Karpas-422 (cell line): ENCODE results near the gene ADCY9. TPM values are rescaled to one million over a fixed set of nuclear protein-coding genes. Genes with fewer than 3 reads are reported as not detected.

Experiments
- DNase-seq: peaks from one replicate; pipeline ENCODE4 v3.0.0-alpha.2; 2015
- H2AFZ ChIP-seq: fragments of 200-600 bp; sonication (generic); 2 replicates; pipeline ENCODE4 v1.6.1; 2014; ENCODE audit warnings: antibody characterized with exemption, low read length, mixed read lengths
- H3K27ac ChIP-seq: fragments of 200-600 bp; sonication (generic); 2 replicates; pipeline ENCODE4 v1.5.1; 2014; ENCODE audit warnings: mild to moderate bottlenecking, low read length, moderate library complexity
- H3K27me3 ChIP-seq: fragments of 200-600 bp; sonication (generic); 2 replicates; pipeline ENCODE4 v1.6.1; 2014; ENCODE audit warnings: low read length, mixed read lengths
- H3K36me3 ChIP-seq: fragments of 200-600 bp; sonication (generic); 2 replicates; pipeline ENCODE4 v1.6.1; 2014; ENCODE audit warnings: low read length, mixed read lengths; ENCODE audit not compliant: insufficient read depth
- H3K4me1 ChIP-seq: fragments of 200-600 bp; sonication (generic); 2 replicates; pipeline ENCODE4 v1.6.1; 2014; ENCODE audit warnings: mild to moderate bottlenecking, low read length, mixed read lengths
- H3K4me2 ChIP-seq: fragments of 200-600 bp; sonication (generic); 2 replicates; pipeline ENCODE4 v1.6.1; 2014; ENCODE audit warnings: low read length, low read depth, mild to moderate bottlenecking; ENCODE audit not compliant: poor library complexity, severe bottlenecking
- H3K4me3 ChIP-seq: fragments of 200-600 bp; sonication (generic); 2 replicates; pipeline ENCODE4 v1.5.1; 2014; ENCODE audit warnings: mild to moderate bottlenecking, antibody characterized with exemption, low read length, mixed read lengths
- H3K79me2 ChIP-seq: fragments of 200-600 bp; sonication (generic); 2 replicates; pipeline ENCODE4 v1.6.1; 2014; ENCODE audit warnings: mild to moderate bottlenecking, low read length, mixed read lengths
- H3K9ac ChIP-seq: fragments of 200-600 bp; sonication (generic); 2 replicates; pipeline ENCODE4 v1.6.0; 2014; ENCODE audit warnings: low read length
- H3K9me2 ChIP-seq: fragments of 200-600 bp; sonication (generic), shearing (Covaris generic); replicated peaks from 2 replicates; pipeline ENCODE4 v1.6.0; 2014; ENCODE audit warnings: mild to moderate bottlenecking, low read length, moderate library complexity; ENCODE audit not compliant: insufficient read depth
- H3K9me3 ChIP-seq: fragments of 300-700, 200-600 bp; sonication (generic); 2 replicates; pipeline ENCODE4 v1.6.1; 2014; ENCODE audit warnings: low read length, mixed read lengths
- H4K20me1 ChIP-seq: fragments of 200-600 bp; sonication (generic); 2 replicates; pipeline ENCODE4 v1.6.1; 2014; ENCODE audit warnings: mild to moderate bottlenecking, antibody characterized with exemption, low read length, low read depth; ENCODE audit not compliant: insufficient read depth
- small RNA-seq: library from RNA; depleted of rRNA; stranded (forward); fragments of <200 nt; gene quantifications from one replicate; pipeline ENCODE3, GENCODE V24; 2014
- total RNA-seq: library from RNA; depleted of rRNA; stranded (reverse); fragments of >200 nt; shearing (Covaris generic); gene quantifications from 2 replicates; pipeline ENCODE4 v1.2.3, GENCODE V29; 2014; ENCODE audit warnings: low replicate concordance; rRNA removed

The ADCY9 gene
- total RNA-seq, 1 experiment from 2014 or later: 0.11 TPM

DNA sequence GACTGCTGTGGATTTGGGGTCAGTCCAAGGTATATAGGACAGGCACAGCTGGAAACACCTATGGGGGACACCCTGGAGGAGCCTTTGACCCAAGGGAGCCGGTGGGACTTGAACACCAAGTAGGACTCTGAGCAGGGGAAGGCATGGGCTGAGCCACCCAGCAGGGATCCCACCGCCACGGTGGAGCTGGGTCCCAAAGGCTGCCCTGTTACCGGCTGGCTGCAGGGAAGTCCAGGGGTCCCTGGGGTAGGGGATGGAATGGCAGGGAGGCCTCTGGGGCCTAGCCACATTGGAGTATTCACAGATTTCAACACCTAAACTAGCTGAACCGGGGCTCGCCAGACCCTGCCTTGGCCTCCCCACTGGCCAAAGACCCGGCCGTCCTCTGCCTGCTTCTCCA lies 196.0 kb downstream of the ADCY9 start:
- H3K27me3 ChIP-seq: no peaks in the 10 kb centered on the region
- no peaks in the 10 kb centered on the region for H3K9me2 ChIP-seq

DNA sequence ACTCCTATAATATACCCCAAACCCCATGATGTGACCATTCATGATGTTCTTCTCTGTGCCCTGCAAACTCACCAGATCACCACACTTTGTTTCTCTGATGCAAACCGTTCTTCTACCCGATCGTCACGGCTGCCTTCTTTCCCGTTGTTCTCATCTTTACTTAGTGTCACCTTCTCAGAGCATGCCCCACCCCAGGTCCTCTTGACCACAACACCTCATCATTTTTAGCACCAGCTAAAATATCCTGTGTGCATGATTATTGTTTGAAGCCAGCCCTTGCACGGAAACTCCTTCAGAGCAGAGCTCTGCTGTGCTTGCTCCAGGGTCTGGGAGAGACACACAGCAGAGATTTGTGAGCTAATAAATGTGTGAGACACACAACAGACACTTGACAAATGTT lies 196.8 kb downstream of the ADCY9 start:
- no peaks in the 10 kb centered on the region for H3K9me2 ChIP-seq
- no peak overlapping the region for H3K27ac ChIP-seq
- H3K4me2 ChIP-seq: no peak overlapping the region
- H3K4me1 ChIP-seq: no peaks in the 10 kb centered on the region
- no peaks in the 10 kb centered on the region for H3K9me3 ChIP-seq
- H3K36me3 ChIP-seq: no peaks in the 10 kb centered on the region
- H3K27me3 ChIP-seq: no peaks in the 10 kb centered on the region
- H3K79me2 ChIP-seq: no peaks in the 10 kb centered on the region
- no peak for DNase-seq
- H4K20me1 ChIP-seq: no peaks in the 10 kb centered on the region
- no peak overlapping the region for H3K4me3 ChIP-seq
- H2AFZ ChIP-seq: no peak overlapping the region
- H3K9ac ChIP-seq: no peak overlapping the region

More for the DNA sequence above, 196.0 kb downstream of the ADCY9 start:
- Histone ChIP-seq H3K79me2 (no peaks in the 10 kb centered on the region), H3K4me1 (no peaks in the 10 kb centered on the region), H4K20me1 (no peaks in the 10 kb centered on the region), H3K9me3 (no peaks in the 10 kb centered on the region), H3K36me3 (no peaks in the 10 kb centered on the region), H2AFZ (no peak overlapping the region), H3K4me2 (no peak overlapping the region), H3K4me3 (no peak overlapping the region), H3K9ac (no peak overlapping the region), H3K27ac (no peak overlapping the region)
- DNase-seq: no peak

DNA sequence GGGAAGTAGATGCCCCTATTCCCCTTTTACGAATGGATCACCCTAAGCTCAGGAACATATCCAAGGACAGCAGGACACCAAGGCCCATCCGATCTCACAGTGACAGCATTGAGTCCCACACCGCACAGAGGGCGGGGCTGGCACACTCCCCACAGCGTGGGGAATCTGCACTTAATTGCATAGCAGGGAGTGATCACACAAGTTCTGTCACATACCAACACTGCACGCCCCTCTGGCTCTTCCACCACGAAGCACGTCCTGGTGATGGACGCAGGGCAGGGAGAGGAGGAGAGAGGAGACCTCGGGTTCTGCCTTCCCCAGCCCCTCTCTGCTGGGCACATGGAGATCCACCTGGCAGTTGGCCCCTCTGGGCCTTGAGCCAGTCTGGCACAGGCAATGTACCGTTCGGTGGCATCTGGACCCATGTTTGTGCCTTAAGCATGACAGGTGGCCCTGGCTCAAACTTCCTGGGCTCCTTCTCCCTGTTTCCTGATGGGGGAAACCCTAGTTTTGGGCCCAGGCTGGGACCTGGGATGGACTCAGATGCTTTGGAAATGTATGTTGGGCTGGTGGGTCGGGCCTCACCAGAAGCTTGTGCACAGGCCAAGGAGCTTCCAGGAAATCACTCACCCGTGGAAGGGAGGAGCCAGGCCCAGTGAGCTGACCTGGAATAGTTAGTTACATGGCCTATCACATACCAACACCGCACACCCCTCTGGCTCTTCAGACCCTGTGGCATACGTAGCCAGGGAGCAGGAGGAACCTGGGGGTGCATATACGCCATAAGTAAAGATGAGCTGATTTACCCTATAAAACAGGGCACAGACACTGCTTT lies 200.6 kb downstream of the ADCY9 start:
- Histone ChIP-seq H3K36me3 (no peaks in the 10 kb centered on the region), H3K9me3 (no peaks in the 10 kb centered on the region), H3K4me2 (no peak overlapping the region)

DNA sequence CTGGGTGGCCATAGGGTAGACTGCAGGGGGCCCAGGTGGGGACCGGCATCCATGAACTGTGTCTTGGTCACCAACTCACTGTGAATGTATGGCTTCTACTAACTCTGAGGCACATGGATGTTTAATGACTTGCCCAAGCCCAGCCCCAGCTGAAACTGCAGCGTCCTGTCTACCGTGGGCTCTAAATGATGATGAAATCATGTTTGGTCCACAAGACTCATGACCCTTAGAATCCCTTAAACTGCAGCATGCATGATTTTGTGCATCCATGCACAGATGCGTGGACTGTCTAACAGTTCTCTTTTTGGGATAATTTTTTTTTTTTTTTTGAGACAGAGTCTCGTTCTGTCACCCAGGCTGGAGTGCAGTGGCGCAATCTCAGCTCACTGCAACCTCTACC lies 203.3 kb downstream of the ADCY9 start:
- no peaks in the 10 kb centered on the region for H3K4me1 ChIP-seq
- no peaks in the 10 kb centered on the region for H3K27me3 ChIP-seq
- H3K79me2 ChIP-seq: no peaks in the 10 kb centered on the region
- H3K36me3 ChIP-seq: no peaks in the 10 kb centered on the region
- no peak overlapping the region for H3K27ac ChIP-seq
- H4K20me1 ChIP-seq: no peaks in the 10 kb centered on the region
- no peak overlapping the region for H3K9ac ChIP-seq
- no peaks in the 10 kb centered on the region for H3K9me3 ChIP-seq
- no peaks in the 10 kb centered on the region for H3K9me2 ChIP-seq
- no peak overlapping the region for H3K4me2 ChIP-seq
- no peak overlapping the region for H2AFZ ChIP-seq
- DNase-seq: no peak
- no peak overlapping the region for H3K4me3 ChIP-seq

More for the DNA sequence above, 200.6 kb downstream of the ADCY9 start:
- H3K9me2 ChIP-seq: no peaks in the 10 kb centered on the region
- H3K27me3 ChIP-seq: no peaks in the 10 kb centered on the region
- no peaks in the 10 kb centered on the region for H4K20me1 ChIP-seq
- no peak for DNase-seq
- H3K4me1 ChIP-seq: no peaks in the 10 kb centered on the region
- no peak overlapping the region for H3K27ac ChIP-seq
- no peaks in the 10 kb centered on the region for H3K79me2 ChIP-seq
- H3K9ac ChIP-seq: no peak overlapping the region
- H3K4me3 ChIP-seq: no peak overlapping the region
- H2AFZ ChIP-seq: no peak overlapping the region

Small RNA genes lying within 50 kb of the gene (small RNA-seq; reads per million reads assigned to genes)
- not detected for gene AC009171.1

Other genes with a start within 250 kb of the ADCY9 start
- 26.4 and 32.9 TPM in 2 replicates for gene CREBBP, start 235.7 kb downstream of the ADCY9 start, total RNA-seq
- 0.11 TPM in 1 of 2 replicates, not detected in the other for gene SRL, start 125.6 kb upstream of the ADCY9 start, total RNA-seq
- gene TFAP4, start 156.6 kb upstream of the ADCY9 start, total RNA-seq: 32.4 and 38.9 TPM in 2 replicates
- gene GLIS2, start 199.6 kb upstream of the ADCY9 start, total RNA-seq: 0.07 TPM in 1 of 2 replicates, not detected in the other
- 65.6 and 126 TPM in 2 replicates for gene PAM16, start 234.9 kb upstream of the ADCY9 start, total RNA-seq